Erythroblast (primary cell): ENCODE data around the gene CEP170B.

Source experiments
- GATA1 ChIP-seq: IDR thresholded peaks from 2 replicates; pipeline ENCODE4 v1.6.1; 2011; ENCODE audit warnings: low read depth, mild to moderate bottlenecking, control low read depth, low read length, moderate library complexity
- POLR2A ChIP-seq: IDR thresholded peaks from 2 replicates; pipeline ENCODE4 v1.6.1; 2011; ENCODE audit warnings: mild to moderate bottlenecking, low read length

DNA sequence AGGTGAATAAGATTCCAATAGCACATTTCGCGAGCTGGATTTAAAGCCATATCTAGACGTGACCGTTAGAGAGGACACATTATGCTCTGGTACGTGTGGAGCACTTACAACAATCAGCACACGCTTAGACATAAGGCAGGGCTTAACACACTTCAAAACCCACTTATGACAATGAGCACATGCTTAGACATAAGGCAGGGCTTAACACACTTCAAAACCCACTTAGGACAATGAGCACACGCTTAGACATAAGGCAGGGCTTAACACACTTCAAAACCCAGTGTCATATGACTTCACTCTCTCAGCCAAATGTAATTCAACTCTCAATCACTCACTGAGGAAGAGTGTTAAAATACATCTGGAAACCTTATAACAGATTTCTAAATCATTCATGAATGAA is 48.4 kb downstream of the CEP170B start:
- TF ChIP-seq POLR2A = no peak
- no peak for TF ChIP-seq GATA1
